Lower lobe of right lung (tissue), 2 donors: ENCODE results near the gene DEAF1. TPM values are rescaled to one million over a fixed set of nuclear protein-coding genes. Genes with fewer than 3 reads are reported as not detected.

Source experiments
- ATAC-seq, 2 donors: fragments of 200-7000 bp; cut with Tn5 transposase; one replicate each; pipeline ENCODE4 v1.9.1; 2020 to 2022; ENCODE audit warnings: mild to moderate bottlenecking in 2 of 2, moderate library complexity in 2 of 2
- DNase-seq: peaks from one replicate; pipeline ENCODE4 v3.0.0-alpha.2; 2020
- H3K27ac ChIP-seq: fragments of 200-600 bp; one replicate; pipeline ENCODE4 v1.8.0; 2022
- H3K27me3 ChIP-seq: fragments of 200-600 bp; one replicate; pipeline ENCODE4 v1.8.0; 2022; ENCODE audit warnings: low read depth
- H3K36me3 ChIP-seq: fragments of 200-600 bp; one replicate; pipeline ENCODE4 v1.8.0; 2022; ENCODE audit warnings: mild to moderate bottlenecking
- H3K4me1 ChIP-seq: fragments of 200-600 bp; one replicate; pipeline ENCODE4 v1.8.0; 2022
- H3K4me3 ChIP-seq: fragments of 200-600 bp; one replicate; pipeline ENCODE4 v1.8.0; 2022; ENCODE audit warnings: mild to moderate bottlenecking
- H3K9me3 ChIP-seq: fragments of 200-600 bp; one replicate; pipeline ENCODE4 v1.8.0; 2022
- intact Hi-C: fragments of 100-400 bp; cut with DNase I; formaldehyde crosslinking; loops from one replicate; pipeline ENCODE4 v1.11.0; 2022
- total RNA-seq: library from RNA; stranded (reverse); fragmentation: NEBNext Ultra II Directional; extraction: Animal tissue kit (Norgen Biotek cat#: 25700); gene quantifications from one replicate; pipeline ENCODE4 v1.2.1, GENCODE V29; 2021
- TF ChIP-seq, protein P1 (sequence below): fragments of 200-600 bp; IDR thresholded peaks from one replicate; pipeline ENCODE4 v1.8.0; 2022; ENCODE audit warnings: antibody characterized with exemption, mild to moderate bottlenecking
- donor health status: DM: no; HTN: yes; CAD: no; lungs with severe emphysema.

Gene DEAF1
- total RNA-seq, 1 donor from 2014 or later, result 32.0 TPM

DNA sequence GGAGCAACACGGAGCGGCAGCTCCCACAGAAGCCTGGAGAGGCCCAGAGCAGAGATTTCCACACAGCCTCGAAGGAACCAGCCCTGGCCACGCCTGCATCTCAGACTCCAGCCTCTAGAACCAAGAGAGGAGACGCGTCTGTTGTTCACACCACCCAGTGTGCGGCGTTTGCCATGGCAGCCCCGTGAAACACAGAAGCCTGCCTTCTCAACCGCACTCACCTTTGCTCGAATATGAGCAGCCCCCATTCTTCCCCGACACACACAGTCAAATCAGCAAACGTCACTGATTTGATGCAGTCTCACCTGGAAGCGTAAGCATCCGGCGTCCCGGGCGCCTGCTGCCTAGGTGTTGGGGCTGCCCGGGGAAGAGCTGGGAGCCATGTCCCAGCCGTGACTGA is 38.0 kb upstream of the DEAF1 start:
- no peak overlapping the region for H3K4me3 ChIP-seq
- no peaks in the 10 kb centered on the region for H3K9me3 ChIP-seq
- intact Hi-C loops, result no loop called here
- peaks cover 13% of the 10 kb centered on the region for H3K4me1 ChIP-seq
- no peaks in the 10 kb centered on the region for H3K36me3 ChIP-seq
- DNase-seq (no peak), ATAC-seq (no peak)
- H3K27me3 ChIP-seq, result peaks cover 2% of the 10 kb centered on the region
- TF ChIP-seq, protein P1, sequence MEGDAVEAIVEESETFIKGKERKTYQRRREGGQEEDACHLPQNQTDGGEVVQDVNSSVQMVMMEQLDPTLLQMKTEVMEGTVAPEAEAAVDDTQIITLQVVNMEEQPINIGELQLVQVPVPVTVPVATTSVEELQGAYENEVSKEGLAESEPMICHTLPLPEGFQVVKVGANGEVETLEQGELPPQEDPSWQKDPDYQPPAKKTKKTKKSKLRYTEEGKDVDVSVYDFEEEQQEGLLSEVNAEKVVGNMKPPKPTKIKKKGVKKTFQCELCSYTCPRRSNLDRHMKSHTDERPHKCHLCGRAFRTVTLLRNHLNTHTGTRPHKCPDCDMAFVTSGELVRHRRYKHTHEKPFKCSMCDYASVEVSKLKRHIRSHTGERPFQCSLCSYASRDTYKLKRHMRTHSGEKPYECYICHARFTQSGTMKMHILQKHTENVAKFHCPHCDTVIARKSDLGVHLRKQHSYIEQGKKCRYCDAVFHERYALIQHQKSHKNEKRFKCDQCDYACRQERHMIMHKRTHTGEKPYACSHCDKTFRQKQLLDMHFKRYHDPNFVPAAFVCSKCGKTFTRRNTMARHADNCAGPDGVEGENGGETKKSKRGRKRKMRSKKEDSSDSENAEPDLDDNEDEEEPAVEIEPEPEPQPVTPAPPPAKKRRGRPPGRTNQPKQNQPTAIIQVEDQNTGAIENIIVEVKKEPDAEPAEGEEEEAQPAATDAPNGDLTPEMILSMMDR, result no peak
- H3K27ac ChIP-seq, result no peak overlapping the region

- TF ChIP-seq, protein P1, result no peak
- Histone ChIP-seq H3K36me3 (peaks cover 7% of the 10 kb centered on the region), H3K27me3 (peaks cover 25% of the 10 kb centered on the region), H3K27ac (no peak overlapping the region), H3K9me3 (no peaks in the 10 kb centered on the region), H3K4me1 (peaks cover 29% of the 10 kb centered on the region), H3K4me3 (no peak overlapping the region)
- peak; percentile 47 for DNase-seq
- intact Hi-C loops, result loop anchor here (10.0 kb wide), 1 partner anchor 65 kb away; no protein-coding TSS in a partner anchor
- ATAC-seq, result no peak
Observed at GRCh38 chr11:729492-730074, 34.6 kb upstream of the DEAF1 start.

DNA sequence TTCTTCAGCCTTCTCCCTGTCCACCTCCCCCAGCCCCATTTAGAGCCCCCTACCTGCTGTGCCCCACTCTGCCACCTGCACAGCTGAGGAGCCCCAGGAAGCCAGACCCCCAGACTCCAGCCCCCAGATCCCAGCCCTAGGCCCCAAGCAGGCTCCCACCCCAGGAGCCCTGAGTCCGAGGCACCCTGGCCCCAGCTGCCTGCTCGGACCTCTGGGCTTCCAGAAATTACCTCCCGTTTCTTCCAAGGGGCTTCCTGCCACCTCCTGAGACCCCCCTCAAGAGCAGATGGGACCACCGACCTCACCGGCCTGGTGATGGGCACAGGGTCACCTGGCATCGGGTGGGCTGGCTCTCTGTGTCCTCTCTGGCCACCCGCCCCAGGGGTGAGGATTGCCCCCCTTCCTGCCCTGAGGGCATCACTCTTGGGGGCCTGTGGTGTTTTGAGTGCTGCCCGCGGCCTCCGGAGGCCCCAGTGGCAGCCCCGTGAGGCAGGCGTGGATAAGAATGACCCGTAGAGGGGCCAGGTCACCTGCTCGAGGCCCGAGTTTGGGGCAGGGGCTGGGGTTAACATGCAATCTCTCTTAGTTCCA is 34.0 kb upstream of the DEAF1 start:
- peaks cover 13% of the 10 kb centered on the region for H3K36me3 ChIP-seq
- H3K27ac ChIP-seq, result no peak overlapping the region
- intact Hi-C loops, result loop anchor here (10.0 kb wide), 1 partner anchor 64 kb away; no protein-coding TSS in a partner anchor
- TF ChIP-seq, protein P1, result no peak
- H3K27me3 ChIP-seq, result peaks cover 28% of the 10 kb centered on the region
- H3K4me1 ChIP-seq, result peaks cover 29% of the 10 kb centered on the region
- no peak for ATAC-seq
- no peak for DNase-seq
- no peak overlapping the region for H3K4me3 ChIP-seq
- H3K9me3 ChIP-seq, result no peaks in the 10 kb centered on the region

- H3K27me3 ChIP-seq, result peaks cover 29% of the 10 kb centered on the region
- no peak overlapping the region for H3K4me3 ChIP-seq
- H3K27ac ChIP-seq, result peak overlapping the region; percentile 53
- H3K4me1 ChIP-seq, result peaks cover 29% of the 10 kb centered on the region
- TF ChIP-seq, protein P1, result peak; percentile 97
- DNase-seq (peak; percentile 91), ATAC-seq (peak; percentile 92 to 94)
- intact Hi-C loops, result loop anchor here (10.0 kb wide), 1 partner anchor 63 kb away; no protein-coding TSS in a partner anchor
- H3K9me3 ChIP-seq, result no peaks in the 10 kb centered on the region
- peaks cover 17% of the 10 kb centered on the region for H3K36me3 ChIP-seq
Observed at GRCh38 chr11:727859-728748, 33.1 kb upstream of the DEAF1 start.

DNA sequence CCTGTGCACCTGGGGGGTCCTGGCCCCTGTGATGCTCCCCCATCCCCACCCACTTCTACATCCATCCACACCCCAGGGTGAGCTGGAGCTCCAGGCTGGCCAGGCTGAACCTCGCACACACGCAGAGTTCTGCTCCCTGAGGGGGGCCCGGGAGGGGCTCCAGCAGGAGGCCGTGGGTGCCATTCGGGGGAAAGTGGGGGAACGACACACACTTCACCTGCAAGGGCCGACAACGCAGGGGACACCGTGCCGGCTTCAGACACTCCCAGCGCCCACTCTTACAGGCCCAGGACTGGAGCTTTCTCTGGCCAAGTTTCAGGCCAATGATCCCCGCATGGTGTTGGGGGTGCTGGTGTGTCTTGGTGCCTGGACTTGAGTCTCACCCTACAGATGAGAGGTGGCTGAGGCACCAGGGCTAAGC is 32.3 kb upstream of the DEAF1 start:
- H3K36me3 ChIP-seq, result peaks cover 17% of the 10 kb centered on the region
- ATAC-seq (no peak), DNase-seq (no peak)
- no peaks in the 10 kb centered on the region for H3K9me3 ChIP-seq
- intact Hi-C loops, result loop anchor here (10.0 kb wide), 1 partner anchor 62 kb away; no protein-coding TSS in a partner anchor
- no peak overlapping the region for H3K4me3 ChIP-seq
- TF ChIP-seq, protein P1, result no peak
- peaks cover 32% of the 10 kb centered on the region for H3K27me3 ChIP-seq
- peaks cover 31% of the 10 kb centered on the region for H3K4me1 ChIP-seq
- H3K27ac ChIP-seq, result peak overlapping the region; percentile 53
